Measurements from ENCODE around the gene FXYD6. TPM values are rescaled to one million over a fixed set of nuclear protein-coding genes. Genes with fewer than 3 reads are reported as not detected.
A peak's percentile ranks its signal among the peaks of the same experiment; 100 is the strongest.

FXYD6 gene
- polyA plus RNA-seq, 1 experiment, result 21.4 TPM

GRCh38 chr11:117830072-117830471 is 46.4 kb downstream of the FXYD6 start:
- no peak for TF ChIP-seq CTCF (IDR thresholded peaks at IDR 0.05; ENCODE audit: low read depth, low read length)
- H3K9me3 ChIP-seq (ENCODE audit: control insufficient read depth, insufficient read depth, low read length), result no peaks in the 10 kb centered on the region; the same call in 1 of the 2 replicates
- no peak for DNase-seq (ENCODE audit: low read depth, low spot score)
- no peak overlapping the region for H3K4me3 ChIP-seq (ENCODE audit: low read depth, low read length)
- peaks cover 22% of the 10 kb centered on the region for H3K27me3 ChIP-seq (ENCODE audit: control insufficient read depth, insufficient read depth, low read length)
- H3K27ac ChIP-seq (ENCODE audit: low read depth, low read length), result no peak overlapping the region
- CTCF ChIA-PET, result interaction anchor here (0.5 to 3.5 kb wide), 3 partner anchors 12 to 1330 kb away, joined by 3 to 38 read pairs (median 3); no protein-coding TSS in a partner anchor
- POLR2A ChIA-PET, result no interaction called here

GRCh38 chr11:117829369-117829725 is 47.1 kb downstream of the FXYD6 start:
- peaks cover 21% of the 10 kb centered on the region for H3K27me3 ChIP-seq (ENCODE audit: control insufficient read depth, insufficient read depth, low read length)
- H3K9me3 ChIP-seq (ENCODE audit: control insufficient read depth, insufficient read depth, low read length), result no peaks in the 10 kb centered on the region; the same call in 1 of the 2 replicates
- CTCF ChIA-PET, result interaction anchor here (0.5 to 3.5 kb wide), 2 partner anchors 12 to 1329 kb away, joined by 3 to 38 read pairs; no protein-coding TSS in a partner anchor
- no peak overlapping the region for H3K27ac ChIP-seq (ENCODE audit: low read depth, low read length)
- POLR2A ChIA-PET, result no interaction called here
- H3K4me3 ChIP-seq (ENCODE audit: low read depth, low read length), result no peak overlapping the region
- TF ChIP-seq CTCF (IDR thresholded peaks at IDR 0.05; ENCODE audit: low read depth, low read length), result no peak
- DNase-seq (ENCODE audit: low read depth, low spot score), result no peak

GRCh38 chr11:117828611-117829368 is 47.7 kb downstream of the FXYD6 start:
- ChIA-PET POLR2A (interaction anchor here (0.5 to 0.7 kb wide), 2 partner anchors 12 to 76 kb away, joined by 3 read pairs; no protein-coding TSS in a partner anchor), CTCF (interaction anchor here (1.2 to 3.5 kb wide), 4 partner anchors 11 to 118 kb away, joined by 3 to 38 read pairs (median 8); no protein-coding TSS in a partner anchor)
- DNase-seq (ENCODE audit: low read depth, low spot score), result peak; percentile 51
- H3K27ac ChIP-seq (ENCODE audit: low read depth, low read length), result no peak overlapping the region
- H3K27me3 ChIP-seq (ENCODE audit: control insufficient read depth, insufficient read depth, low read length), result peaks cover 16% of the 10 kb centered on the region
- H3K4me3 ChIP-seq (ENCODE audit: low read depth, low read length), result no peak overlapping the region
- no peak for TF ChIP-seq CTCF (IDR thresholded peaks at IDR 0.05; ENCODE audit: low read depth, low read length)
- no peaks in the 10 kb centered on the region; the same call in 1 of the 2 replicates for H3K9me3 ChIP-seq (ENCODE audit: control insufficient read depth, insufficient read depth, low read length)

- H3K27ac ChIP-seq (ENCODE audit: low read depth, low read length), result no peak overlapping the region
- ChIA-PET POLR2A (no interaction called here), CTCF (interaction anchor here (0.6 to 3.5 kb wide), 6 partner anchors 10 to 1061 kb away, joined by 3 to 38 read pairs (median 6); no protein-coding TSS in a partner anchor)
- peaks cover 10% of the 10 kb centered on the region for H3K27me3 ChIP-seq (ENCODE audit: control insufficient read depth, insufficient read depth, low read length)
- no peak for DNase-seq (ENCODE audit: low read depth, low spot score)
- TF ChIP-seq CTCF (IDR thresholded peaks at IDR 0.05; ENCODE audit: low read depth, low read length), result no peak
- H3K9me3 ChIP-seq (ENCODE audit: control insufficient read depth, insufficient read depth, low read length), result no peaks in the 10 kb centered on the region; the same call in 1 of the 2 replicates
- no peak overlapping the region for H3K4me3 ChIP-seq (ENCODE audit: low read depth, low read length)
Observed at GRCh38 chr11:117827521-117828511, 48.6 kb downstream of the FXYD6 start.
